GDM1 (cell line): ENCODE results near the gene ISG15.
A peak's percentile ranks its signal among the peaks of the same experiment; 100 is the strongest.
"Not testable (repeated sequence)": the region's sequence is repeated elsewhere in the genome, so short reads cannot be mapped to it uniquely, and the experiment has no call there.

Source experiments
- DNase-seq: peaks from one replicate; lab custom pipeline; 2025; lab: John Stamatoyannopoulos, UW

ISG15 gene

GRCh38 chr1:1013922-1014648 is 788 bp downstream of the ISG15 start:
- DNase-seq: no peak

GRCh38 chr1:1014799-1015681 is 1.7 kb downstream of the ISG15 start:
- no peak for DNase-seq

GRCh38 chr1:1017397-1018320 is 4.4 kb downstream of the ISG15 start:
- DNase-seq: not testable (repeated sequence)

GRCh38 chr1:1018321-1018685 is 5.0 kb downstream of the ISG15 start:
- not testable (repeated sequence) for DNase-seq

GRCh38 chr1:1019122-1019999 is 6.1 kb downstream of the ISG15 start:
- peak; percentile 82 for DNase-seq

- DNase-seq: no peak
Measured at GRCh38 chr1:1020000-1020404, 6.7 kb downstream of the ISG15 start, which contains the start of gene AGRN. TSS of gene AGRN (plus strand) at chr1:1020120. CDS start at chr1:1020173, 53 bp downstream.

GRCh38 chr1:1020415-1021009 is 7.2 kb downstream of the ISG15 start:
- no peak for DNase-seq

- no peak for DNase-seq
Measured at GRCh38 chr1:1021010-1021919, 8.0 kb downstream of the ISG15 start.

GRCh38 chr1:1021920-1022259 is 8.6 kb downstream of the ISG15 start:
- DNase-seq: no peak

- DNase-seq: no peak
Measured at GRCh38 chr1:1022302-1023009, 9.2 kb downstream of the ISG15 start.

- no peak for DNase-seq
Measured at GRCh38 chr1:1023700-1024099, 10.4 kb downstream of the ISG15 start.

- DNase-seq: no peak
Measured at GRCh38 chr1:1024149-1024770, 11.0 kb downstream of the ISG15 start.

- DNase-seq: no peak
Measured at GRCh38 chr1:1024771-1025699, 11.7 kb downstream of the ISG15 start.

- no peak for DNase-seq
Measured at GRCh38 chr1:1025730-1026129, 12.4 kb downstream of the ISG15 start.

- DNase-seq: no peak
Measured at GRCh38 chr1:1026599-1027413, 13.5 kb downstream of the ISG15 start.

GRCh38 chr1:1027791-1028190 is 14.5 kb downstream of the ISG15 start:
- DNase-seq: no peak
